Epithelial cell of alveolus of lung (primary cell): Measurements from ENCODE around the gene CNTN5. TPM values are rescaled to one million over a fixed set of nuclear protein-coding genes. Genes with fewer than 3 reads are reported as not detected.

Source experiments
- total RNA-seq: library from RNA; depleted of rRNA; stranded (reverse); fragments of >200 nt; gene quantifications from 2 replicates; pipeline ENCODE4 v1.2.1, GENCODE V29; 2015

The CNTN5 gene
- not detected in 2 replicates for total RNA-seq

DNA sequence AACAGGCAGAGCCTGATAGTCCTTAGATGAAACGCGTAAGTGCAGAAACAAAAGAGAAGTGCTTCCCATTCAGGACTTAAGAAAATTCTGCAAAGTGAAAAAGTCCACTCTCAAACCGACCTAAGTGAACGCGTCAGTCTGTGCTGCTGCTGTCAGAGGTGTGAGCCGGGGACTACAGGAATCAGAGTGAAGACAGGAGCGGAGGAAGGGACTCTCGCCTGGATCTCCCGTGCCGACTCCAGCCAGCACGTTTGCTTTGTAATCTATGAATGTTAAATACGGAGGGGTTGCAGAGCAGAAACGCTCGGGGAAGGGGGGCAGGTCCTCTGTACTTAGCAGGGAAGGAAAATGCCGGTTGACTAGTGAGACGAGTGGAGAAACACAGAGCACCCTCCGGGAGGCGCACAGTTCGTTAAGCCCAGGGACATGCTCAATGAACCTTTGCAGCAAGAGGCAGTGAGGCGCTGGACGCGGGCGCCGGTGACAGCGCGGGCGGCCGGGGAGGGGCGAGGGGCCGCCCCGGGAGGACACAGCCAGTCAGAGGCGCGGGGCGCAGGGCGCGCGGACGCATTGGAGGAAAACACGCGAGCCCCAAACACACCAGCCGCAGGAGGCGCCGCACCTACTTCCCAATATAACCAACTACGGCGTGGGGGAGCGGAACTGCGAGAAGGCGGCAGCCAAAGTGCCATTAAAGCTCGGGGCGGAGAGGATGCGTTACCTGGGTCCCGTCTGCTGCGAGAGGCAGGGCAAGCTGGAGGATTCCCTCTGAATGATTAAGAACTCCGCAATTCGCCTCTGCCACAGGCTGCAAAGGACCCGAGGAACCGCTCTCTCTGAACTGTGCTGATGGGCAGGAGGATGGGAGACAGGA lies at the start of gene CNTN5:
Gene CNTN5 (plus strand): TSS at position 598 of the 874 bp plus-strand sequence.

